A673 (cell line): Measurements from ENCODE around the gene XIRP2. TPM values are rescaled to one million over a fixed set of nuclear protein-coding genes. Genes with fewer than 3 reads are reported as not detected.

Source experiments
- BruUV-seq: library from RNA; stranded (reverse); fragments of 400-500 nt; replicated peaks from 2 replicates; lab custom pipeline; 2021; lab: Mats Ljungman, UMichigan
- CTCF ChIA-PET: fragments of 300-600 bp; sonication (Branson Sonifier 250); formaldehyde crosslinking; loops from one replicate; lab custom pipeline; 2022; ENCODE audit warnings: antibody characterized with exemption; lab: Charles Lee
- POLR2A ChIA-PET: fragments of 300-600 bp; sonication (Branson Sonifier 250); formaldehyde crosslinking; loops from one replicate; lab custom pipeline; 2022; ENCODE audit warnings: antibody characterized with exemption; ENCODE audit not compliant: low non-redundant PET; lab: Charles Lee
- DNase-seq: peaks from one replicate; pipeline ENCODE4 v3.0.0-alpha.2; 2015; ENCODE audit warnings: low spot score
- H3K27ac ChIP-seq: fragments of 200-600 bp; sonication (generic); 2 replicates; pipeline ENCODE4 v1.5.1; 2016; ENCODE audit warnings: mixed run types, low read depth, mild to moderate bottlenecking, mixed read lengths, antibody characterized with exemption, low read length; ENCODE audit not compliant: poor library complexity, severe bottlenecking
- H3K27me3 ChIP-seq: fragments of 200-600 bp; sonication (generic); replicated peaks from 2 replicates; pipeline ENCODE4 v1.6.1; 2017; ENCODE audit warnings: mixed run types, low read depth, mild to moderate bottlenecking, mixed read lengths, antibody characterized with exemption, low read length; ENCODE audit not compliant: insufficient read depth, poor library complexity
- H3K36me3 ChIP-seq: fragments of 200-600 bp; sonication (generic); 2 replicates; pipeline ENCODE4 v1.6.1; 2016; ENCODE audit warnings: mixed run types, mild to moderate bottlenecking, mixed read lengths, antibody characterized with exemption, low read length; ENCODE audit not compliant: insufficient read depth, poor library complexity, severe bottlenecking
- H3K4me1 ChIP-seq: fragments of 200-600 bp; sonication (generic); 2 replicates; pipeline ENCODE4 v1.6.1; 2017; ENCODE audit warnings: mixed run types, mild to moderate bottlenecking, mixed read lengths, antibody characterized with exemption, low read length; ENCODE audit not compliant: insufficient read depth, poor library complexity, severe bottlenecking
- H3K4me3 ChIP-seq: fragments of 200-600 bp; sonication (generic); 2 replicates; pipeline ENCODE4 v1.5.1; 2016; ENCODE audit warnings: low read depth, mixed run types, mild to moderate bottlenecking, mixed read lengths, low read length; ENCODE audit not compliant: poor library complexity, severe bottlenecking
- H3K9me3 ChIP-seq: fragments of 200-600 bp; sonication (generic); 2 replicates; pipeline ENCODE4 v1.6.1; 2016; ENCODE audit warnings: mixed run types, low read depth, mild to moderate bottlenecking, mixed read lengths, antibody characterized with exemption, low read length; ENCODE audit not compliant: poor library complexity, severe bottlenecking
- EZH2 ChIP-seq: fragments of 200-600 bp; sonication (generic); IDR thresholded peaks from 2 replicates; pipeline ENCODE4 v1.6.1; 2017; ENCODE audit warnings: borderline replicate concordance, low read depth, mild to moderate bottlenecking, mixed read lengths, antibody characterized with exemption, low read length; ENCODE audit not compliant: poor library complexity, severe bottlenecking
- intact Hi-C: fragments of 100-400 bp; cut with micrococcal nuclease; formaldehyde crosslinking; loops from one replicate; pipeline ENCODE4 v1.10.0; 2022; ENCODE audit not compliant: unreplicated experiment
- total RNA-seq: library from RNA; stranded (reverse); gene quantifications from 2 replicates; pipeline ENCODE4 v1.2.3, GENCODE V29; 2021
- TF ChIP-seq, protein P1 (sequence below): fragments of 300-800, 200-600 bp; sonication (generic); conservative IDR thresholded peaks from 2 replicates; pipeline ENCODE4 v1.5.1; 2017; ENCODE audit warnings: low read depth, mild to moderate bottlenecking, antibody characterized with exemption, low read length, moderate library complexity, mixed read lengths

Gene XIRP2
- total RNA-seq, 1 experiment from 2014 or later, result 0.04 TPM

DNA sequence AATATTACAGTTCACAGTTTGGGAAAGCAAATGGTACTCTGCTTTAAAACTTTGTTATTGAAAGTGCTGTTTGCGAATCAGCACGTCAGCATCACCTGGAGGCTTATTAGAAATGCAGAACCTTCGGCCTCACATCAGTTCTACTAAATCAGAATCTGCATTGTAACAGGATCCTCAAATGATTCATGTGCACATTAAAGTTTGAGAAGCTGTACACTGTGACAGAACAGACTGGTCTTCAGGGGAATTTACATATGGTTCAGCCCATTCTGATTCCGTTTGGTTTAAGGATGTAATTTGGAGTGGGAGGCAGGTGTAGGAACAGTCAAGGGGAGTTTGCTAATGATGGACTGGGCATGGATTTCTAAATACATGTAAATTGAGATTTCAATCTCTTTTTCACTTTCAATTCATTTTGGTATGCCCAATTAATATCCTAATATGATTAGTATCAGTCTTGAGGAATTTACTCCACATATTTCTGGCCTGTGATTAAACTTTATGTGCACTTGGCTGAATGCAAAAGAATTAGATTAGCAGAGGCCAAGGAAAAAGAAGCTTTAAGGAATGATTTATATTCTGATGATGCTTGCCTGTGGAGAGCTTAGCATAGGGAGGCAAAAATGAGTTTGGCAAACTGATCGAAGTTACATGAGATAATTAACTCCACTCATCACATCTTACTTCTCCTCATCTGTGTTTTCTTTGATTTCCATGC, 248.8 kb downstream of the XIRP2 start:
- ChIA-PET POLR2A (no interaction called here), CTCF (no interaction called here)
- BruUV-seq, result no TSS peak
- no peaks in the 10 kb centered on the region for H3K27me3 ChIP-seq
- no peak for DNase-seq
- H3K4me1 ChIP-seq, result peaks cover 13% of the 10 kb centered on the region
- intact Hi-C loops, result no loop called here
- H3K4me3 ChIP-seq, result no peak overlapping the region
- no peak overlapping the region for H3K27ac ChIP-seq
- TF ChIP-seq, protein P1, sequence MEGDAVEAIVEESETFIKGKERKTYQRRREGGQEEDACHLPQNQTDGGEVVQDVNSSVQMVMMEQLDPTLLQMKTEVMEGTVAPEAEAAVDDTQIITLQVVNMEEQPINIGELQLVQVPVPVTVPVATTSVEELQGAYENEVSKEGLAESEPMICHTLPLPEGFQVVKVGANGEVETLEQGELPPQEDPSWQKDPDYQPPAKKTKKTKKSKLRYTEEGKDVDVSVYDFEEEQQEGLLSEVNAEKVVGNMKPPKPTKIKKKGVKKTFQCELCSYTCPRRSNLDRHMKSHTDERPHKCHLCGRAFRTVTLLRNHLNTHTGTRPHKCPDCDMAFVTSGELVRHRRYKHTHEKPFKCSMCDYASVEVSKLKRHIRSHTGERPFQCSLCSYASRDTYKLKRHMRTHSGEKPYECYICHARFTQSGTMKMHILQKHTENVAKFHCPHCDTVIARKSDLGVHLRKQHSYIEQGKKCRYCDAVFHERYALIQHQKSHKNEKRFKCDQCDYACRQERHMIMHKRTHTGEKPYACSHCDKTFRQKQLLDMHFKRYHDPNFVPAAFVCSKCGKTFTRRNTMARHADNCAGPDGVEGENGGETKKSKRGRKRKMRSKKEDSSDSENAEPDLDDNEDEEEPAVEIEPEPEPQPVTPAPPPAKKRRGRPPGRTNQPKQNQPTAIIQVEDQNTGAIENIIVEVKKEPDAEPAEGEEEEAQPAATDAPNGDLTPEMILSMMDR, result no peak
- no peak for TF ChIP-seq EZH2
- no peaks in the 10 kb centered on the region for H3K36me3 ChIP-seq
- H3K9me3 ChIP-seq, result no peaks in the 10 kb centered on the region

DNA sequence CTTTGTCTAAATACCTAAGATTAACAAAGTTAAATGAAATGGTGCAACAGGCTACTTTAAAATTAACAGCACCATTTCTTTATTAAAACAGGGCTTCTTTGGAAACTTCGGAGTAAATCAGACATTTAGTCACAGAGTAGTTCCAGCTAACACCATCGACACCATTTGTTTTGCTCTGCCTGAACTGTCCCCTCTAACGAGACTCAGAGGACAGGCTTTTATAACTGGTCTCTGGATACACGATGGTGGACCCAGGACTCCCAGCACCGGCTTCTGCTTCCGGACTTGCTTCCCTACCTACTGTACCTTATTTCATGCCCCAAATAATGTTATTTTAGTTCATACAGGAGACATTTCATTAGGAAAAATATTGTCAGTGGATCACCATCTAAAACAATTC, 252.1 kb downstream of the XIRP2 start:
- Histone ChIP-seq H3K4me1 (peaks cover 9% of the 10 kb centered on the region), H3K36me3 (no peaks in the 10 kb centered on the region), H3K9me3 (no peaks in the 10 kb centered on the region), H3K4me3 (no peak overlapping the region), H3K27me3 (no peaks in the 10 kb centered on the region), H3K27ac (no peak overlapping the region)
- no peak for DNase-seq
- CTCF ChIA-PET, result no interaction called here
- BruUV-seq, result no TSS peak
- no peak for TF ChIP-seq EZH2
- TF ChIP-seq, protein P1, result no peak
- POLR2A ChIA-PET, result no interaction called here
- intact Hi-C loops, result no loop called here

DNA sequence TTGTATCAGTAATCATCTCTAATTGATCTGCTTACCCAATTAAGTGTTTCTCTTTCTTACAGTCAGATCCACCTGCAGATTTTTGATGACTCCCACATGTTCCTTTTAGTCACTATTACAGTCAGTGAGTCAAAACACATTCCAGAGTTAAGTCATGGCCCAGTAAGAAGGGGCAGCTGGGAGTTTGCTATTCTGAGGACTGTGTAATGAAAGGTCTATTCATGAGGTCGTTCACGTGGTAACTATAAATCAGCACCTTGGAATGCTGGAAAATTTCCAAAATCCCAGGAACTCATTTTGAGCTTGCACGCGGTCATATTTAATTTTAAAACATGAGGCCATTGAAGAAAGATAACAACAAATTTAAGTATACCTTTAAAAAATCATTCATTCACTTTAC, 252.5 kb downstream of the XIRP2 start:
- ChIA-PET POLR2A (no interaction called here), CTCF (no interaction called here)
- TF ChIP-seq, protein P1, result no peak
- no peak for TF ChIP-seq EZH2
- no peaks in the 10 kb centered on the region for H3K27me3 ChIP-seq
- intact Hi-C loops, result no loop called here
- no TSS peak for BruUV-seq
- peaks cover 5% of the 10 kb centered on the region for H3K4me1 ChIP-seq
- no peaks in the 10 kb centered on the region for H3K9me3 ChIP-seq
- no peaks in the 10 kb centered on the region for H3K36me3 ChIP-seq
- no peak overlapping the region for H3K27ac ChIP-seq
- no peak for DNase-seq
- H3K4me3 ChIP-seq, result no peak overlapping the region
